SK-MEL-5 (cell line): ENCODE results near the gene GSS. TPM values are rescaled to one million over a fixed set of nuclear protein-coding genes. Genes with fewer than 3 reads are reported as not detected.

Experiments used
- DNase-seq: peaks from one replicate; pipeline ENCODE4 v3.0.0-alpha.2; 2016; ENCODE audit warnings: low read depth, low spot score
- in situ Hi-C: cut with HindIII; loops from 2 replicates; pipeline ENCODE4 v1.10.0; 2016; ENCODE audit warnings: low sequenced_read_pairs, high pct_unique_total_duplicates, low pct_unique_long_range_greater_than_20kb
- total RNA-seq: library from RNA; depleted of rRNA; stranded (reverse); fragments of >200 nt; shearing (Covaris generic); gene quantifications from 2 replicates; pipeline ENCODE4 v1.2.3, GENCODE V29; 2014

The GSS gene
- total RNA-seq, 1 experiment from 2014 or later: 164 TPM

GRCh38 chr20:34983089-34983820 is 27.6 kb upstream of the GSS start:
- peak; percentile 23 for DNase-seq
- in situ Hi-C loops: no loop called here

- in situ Hi-C loops: no loop called here
- no peak for DNase-seq
Observed at GRCh38 chr20:34982270-34983088, 26.9 kb upstream of the GSS start.

GRCh38 chr20:34980543-34981233 is 25.1 kb upstream of the GSS start:
- DNase-seq: peak; percentile 31
- in situ Hi-C loops: no loop called here

- in situ Hi-C loops: no loop called here
- no peak for DNase-seq
Observed at GRCh38 chr20:34979366-34980153, 24.0 kb upstream of the GSS start.

- peak; percentile 88 for DNase-seq
- in situ Hi-C loops: no loop called here
Observed at GRCh38 chr20:34978092-34978744, 22.6 kb upstream of the GSS start.

- in situ Hi-C loops: no loop called here
- DNase-seq: no peak
Observed at GRCh38 chr20:34977365-34978091, 21.9 kb upstream of the GSS start.

- no peak for DNase-seq
- in situ Hi-C loops: no loop called here
Observed at GRCh38 chr20:34976286-34976685, 20.7 kb upstream of the GSS start.

- in situ Hi-C loops: no loop called here
Observed at GRCh38 chr20:34974246-34974645, 18.6 kb upstream of the GSS start.

GRCh38 chr20:34971561-34972235 is 16.1 kb upstream of the GSS start:
- in situ Hi-C loops: no loop called here
- DNase-seq: no peak

More at GRCh38 chr20:34974246-34974645, 18.6 kb upstream of the GSS start:
- DNase-seq: no peak

- DNase-seq: no peak
- in situ Hi-C loops: no loop called here
Observed at GRCh38 chr20:34970846-34971560, 15.4 kb upstream of the GSS start.

- in situ Hi-C loops: no loop called here
- no peak for DNase-seq
Observed at GRCh38 chr20:34970193-34970840, 14.7 kb upstream of the GSS start.

- DNase-seq: no peak
- in situ Hi-C loops: no loop called here
Observed at GRCh38 chr20:34968042-34968775, 12.6 kb upstream of the GSS start.

GRCh38 chr20:34967421-34967820 is 11.8 kb upstream of the GSS start:
- DNase-seq: no peak
- in situ Hi-C loops: no loop called here

- no peak for DNase-seq
- in situ Hi-C loops: no loop called here
Observed at GRCh38 chr20:34965051-34965450, 9.4 kb upstream of the GSS start.

- in situ Hi-C loops: no loop called here
- DNase-seq: no peak
Observed at GRCh38 chr20:34964486-34964885, 8.9 kb upstream of the GSS start.
